Measurements from ENCODE around the gene PM20D2. TPM values are rescaled to one million over a fixed set of nuclear protein-coding genes. Genes with fewer than 3 reads are reported as not detected.

The PM20D2 gene
- polyA plus RNA-seq, 1 experiment: 6.5 TPM

- no peak for DNase-seq (ENCODE audit: low read depth, low spot score)
- H3K9me3 ChIP-seq (ENCODE audit: control insufficient read depth, insufficient read depth, low read length): no peaks in the 10 kb centered on the region
- TF ChIP-seq CTCF (IDR thresholded peaks at IDR 0.05; ENCODE audit: low read depth, low read length): no peak
- H3K27me3 ChIP-seq (ENCODE audit: control insufficient read depth, insufficient read depth, low read length): peaks cover 5% of the 10 kb centered on the region
- H3K27ac ChIP-seq (ENCODE audit: low read depth, low read length): no peak overlapping the region
- CTCF ChIA-PET: no interaction called here
- H3K4me3 ChIP-seq (ENCODE audit: low read depth, low read length): no peak overlapping the region
- POLR2A ChIA-PET: no interaction called here
Measured at GRCh38 chr6:89187504-89187903, 41.6 kb downstream of the PM20D2 start.

- DNase-seq (ENCODE audit: low read depth, low spot score): no peak
- ChIA-PET POLR2A (no interaction called here), CTCF (no interaction called here)
- Histone ChIP-seq H3K27ac (ENCODE audit: low read depth, low read length) (no peak overlapping the region), H3K27me3 (ENCODE audit: control insufficient read depth, insufficient read depth, low read length) (peaks cover 3% of the 10 kb centered on the region), H3K4me3 (ENCODE audit: low read depth, low read length) (no peak overlapping the region), H3K9me3 (ENCODE audit: control insufficient read depth, insufficient read depth, low read length) (no peaks in the 10 kb centered on the region; the same call in 1 of the 2 replicates)
- TF ChIP-seq CTCF (IDR thresholded peaks at IDR 0.05; ENCODE audit: low read depth, low read length): no peak
Measured at GRCh38 chr6:89190741-89191140, 44.9 kb downstream of the PM20D2 start.

- H3K27ac ChIP-seq (ENCODE audit: low read depth, low read length): no peak overlapping the region
- no peak for TF ChIP-seq CTCF (IDR thresholded peaks at IDR 0.05; ENCODE audit: low read depth, low read length)
- CTCF ChIA-PET: no interaction called here
- no peaks in the 10 kb centered on the region; the same call in 1 of the 2 replicates for H3K9me3 ChIP-seq (ENCODE audit: control insufficient read depth, insufficient read depth, low read length)
- DNase-seq (ENCODE audit: low read depth, low spot score): no peak
- H3K27me3 ChIP-seq (ENCODE audit: control insufficient read depth, insufficient read depth, low read length): no peaks in the 10 kb centered on the region
- H3K4me3 ChIP-seq (ENCODE audit: low read depth, low read length): no peak overlapping the region
- POLR2A ChIA-PET: no interaction called here
Measured at GRCh38 chr6:89194559-89194958, 48.7 kb downstream of the PM20D2 start.

GRCh38 chr6:89197141-89197540 is 51.3 kb downstream of the PM20D2 start:
- no peak for TF ChIP-seq CTCF (IDR thresholded peaks at IDR 0.05; ENCODE audit: low read depth, low read length)
- H3K27ac ChIP-seq (ENCODE audit: low read depth, low read length): no peak overlapping the region
- no peaks in the 10 kb centered on the region; the same call in 1 of the 2 replicates for H3K9me3 ChIP-seq (ENCODE audit: control insufficient read depth, insufficient read depth, low read length)
- POLR2A ChIA-PET: no interaction called here
- no peaks in the 10 kb centered on the region for H3K27me3 ChIP-seq (ENCODE audit: control insufficient read depth, insufficient read depth, low read length)
- H3K4me3 ChIP-seq (ENCODE audit: low read depth, low read length): no peak overlapping the region
- no peak for DNase-seq (ENCODE audit: low read depth, low spot score)
- CTCF ChIA-PET: no interaction called here

- no peak for DNase-seq (ENCODE audit: low read depth, low spot score)
- ChIA-PET POLR2A (no interaction called here), CTCF (no interaction called here)
- no peaks in the 10 kb centered on the region; the same call in 1 of the 2 replicates for H3K9me3 ChIP-seq (ENCODE audit: control insufficient read depth, insufficient read depth, low read length)
- no peaks in the 10 kb centered on the region for H3K27me3 ChIP-seq (ENCODE audit: control insufficient read depth, insufficient read depth, low read length)
- TF ChIP-seq CTCF (IDR thresholded peaks at IDR 0.05; ENCODE audit: low read depth, low read length): no peak
- no peak overlapping the region for H3K27ac ChIP-seq (ENCODE audit: low read depth, low read length)
- no peak overlapping the region for H3K4me3 ChIP-seq (ENCODE audit: low read depth, low read length)
Measured at GRCh38 chr6:89198235-89198634, 52.4 kb downstream of the PM20D2 start.

All from AG04450 (cell line).